Measurements from ENCODE around the gene KIAA1191. TPM values are rescaled to one million over a fixed set of nuclear protein-coding genes. Genes with fewer than 3 reads are reported as not detected.

The KIAA1191 gene
- polyA plus RNA-seq, 1 experiment = 98.3 TPM

DNA sequence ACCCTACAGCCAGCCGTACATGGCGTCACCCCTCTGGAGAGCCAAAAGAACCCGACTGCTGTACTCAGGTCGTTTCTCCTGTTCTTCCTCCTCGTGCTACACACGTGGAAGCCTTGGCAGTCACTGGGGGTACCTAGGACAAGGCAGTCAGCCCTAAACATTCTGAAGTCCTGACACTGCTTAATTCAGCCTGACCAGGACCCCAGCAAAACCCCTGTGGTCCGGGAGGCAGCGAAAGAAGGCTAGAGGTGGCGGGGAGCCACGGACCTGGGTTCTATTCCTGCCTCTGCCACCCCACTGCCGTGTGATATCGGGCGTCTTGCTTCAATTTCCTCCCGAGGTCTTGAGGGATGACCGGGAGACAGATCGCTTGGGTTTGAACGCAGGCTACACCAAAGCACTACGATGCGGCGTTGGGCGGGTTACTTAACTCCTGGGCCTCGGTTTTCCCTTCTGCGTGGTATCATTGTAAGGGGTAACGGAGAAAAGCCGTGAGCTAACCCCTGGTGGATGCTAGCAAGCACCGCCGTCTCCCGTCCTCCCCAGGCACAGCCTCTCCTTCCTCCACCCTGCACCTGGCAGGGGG, 3.3 kb upstream of the KIAA1191 start:
- no peak overlapping the region for H3K27ac ChIP-seq (ENCODE audit: low read depth, low read length)

DNA sequence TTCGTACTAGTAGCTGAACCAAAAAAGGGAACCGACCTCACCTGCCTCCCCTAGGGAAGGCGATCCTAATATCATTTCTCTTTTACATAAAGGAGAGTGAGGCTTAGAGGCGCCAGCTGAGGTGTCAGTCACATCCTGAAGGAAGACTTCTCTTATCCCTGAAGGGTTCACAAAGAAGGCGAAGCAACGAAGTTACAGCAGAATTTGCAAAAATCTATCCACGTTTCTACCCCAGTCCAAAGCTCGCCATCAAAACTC, 598 bp upstream of the KIAA1191 start:
- Histone ChIP-seq H3K4me3 (ENCODE audit: low read depth, low read length) (peak overlapping the region; percentile 95), H3K27me3 (ENCODE audit: control insufficient read depth, insufficient read depth, low read length) (no peaks in the 10 kb centered on the region), H3K9me3 (ENCODE audit: control insufficient read depth, insufficient read depth, low read length) (peaks cover 4% of the 10 kb centered on the region; the same call in 1 of the 2 replicates), H3K27ac (ENCODE audit: low read depth, low read length) (no peak overlapping the region)
- POLR2A ChIA-PET = no interaction called here
- CTCF ChIA-PET = interaction anchor here (0.6 to 2.8 kb wide), 5 partner anchors 86 to 1744 kb away, joined by 3 to 13 read pairs (median 4); partner anchors contain the start of gene FAF2
- TF ChIP-seq, protein P1, sequence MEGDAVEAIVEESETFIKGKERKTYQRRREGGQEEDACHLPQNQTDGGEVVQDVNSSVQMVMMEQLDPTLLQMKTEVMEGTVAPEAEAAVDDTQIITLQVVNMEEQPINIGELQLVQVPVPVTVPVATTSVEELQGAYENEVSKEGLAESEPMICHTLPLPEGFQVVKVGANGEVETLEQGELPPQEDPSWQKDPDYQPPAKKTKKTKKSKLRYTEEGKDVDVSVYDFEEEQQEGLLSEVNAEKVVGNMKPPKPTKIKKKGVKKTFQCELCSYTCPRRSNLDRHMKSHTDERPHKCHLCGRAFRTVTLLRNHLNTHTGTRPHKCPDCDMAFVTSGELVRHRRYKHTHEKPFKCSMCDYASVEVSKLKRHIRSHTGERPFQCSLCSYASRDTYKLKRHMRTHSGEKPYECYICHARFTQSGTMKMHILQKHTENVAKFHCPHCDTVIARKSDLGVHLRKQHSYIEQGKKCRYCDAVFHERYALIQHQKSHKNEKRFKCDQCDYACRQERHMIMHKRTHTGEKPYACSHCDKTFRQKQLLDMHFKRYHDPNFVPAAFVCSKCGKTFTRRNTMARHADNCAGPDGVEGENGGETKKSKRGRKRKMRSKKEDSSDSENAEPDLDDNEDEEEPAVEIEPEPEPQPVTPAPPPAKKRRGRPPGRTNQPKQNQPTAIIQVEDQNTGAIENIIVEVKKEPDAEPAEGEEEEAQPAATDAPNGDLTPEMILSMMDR (IDR thresholded peaks at IDR 0.05; ENCODE audit: low read depth, low read length) = no peak
- no peak for DNase-seq (ENCODE audit: low read depth, low spot score)

More for the DNA sequence above, 3.3 kb upstream of the KIAA1191 start:
- Histone ChIP-seq H3K27me3 (ENCODE audit: control insufficient read depth, insufficient read depth, low read length) (no peaks in the 10 kb centered on the region), H3K4me3 (ENCODE audit: low read depth, low read length) (peak overlapping the region; percentile 75), H3K9me3 (ENCODE audit: control insufficient read depth, insufficient read depth, low read length) (peaks cover 4% of the 10 kb centered on the region; the same call in 1 of the 2 replicates)
- DNase-seq (ENCODE audit: low read depth, low spot score) = no peak
- TF ChIP-seq, protein P1 (IDR thresholded peaks at IDR 0.05; ENCODE audit: low read depth, low read length) = no peak
- CTCF ChIA-PET = no interaction called here
- POLR2A ChIA-PET = no interaction called here

DNA sequence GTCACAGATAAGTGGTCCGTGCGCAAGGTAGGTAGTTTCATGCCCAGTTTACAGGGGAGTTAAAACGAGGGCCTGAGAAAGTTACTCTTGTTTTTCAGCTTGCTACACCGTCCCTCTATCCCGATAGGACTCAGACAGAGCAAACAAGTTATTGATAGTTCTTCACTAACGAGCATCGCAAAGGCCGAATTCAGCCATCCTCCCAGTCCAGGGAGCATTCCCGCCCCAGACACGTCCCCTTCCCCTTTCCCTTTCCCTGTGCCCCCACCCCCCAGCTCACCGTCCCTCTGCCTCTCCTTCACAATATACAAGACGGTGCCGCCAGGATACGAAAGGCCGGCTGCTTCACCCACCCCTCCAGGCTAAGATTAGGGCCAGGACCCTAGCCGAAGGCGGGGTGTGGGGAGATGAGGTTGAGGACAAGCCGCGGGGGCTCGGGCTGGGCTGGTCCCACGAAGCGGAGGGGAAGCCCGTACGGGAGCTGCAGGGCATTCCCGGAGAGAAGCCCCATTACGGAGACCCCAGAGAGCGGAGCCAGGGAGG, 599 bp downstream of the KIAA1191 start:
- DNase-seq (ENCODE audit: low read depth, low spot score) = no peak
- ChIA-PET CTCF (interaction anchor here (0.9 to 2.8 kb wide), 5 partner anchors 87 to 631 kb away, joined by 3 to 13 read pairs (median 4); partner anchors contain the start of gene FAF2), POLR2A (interaction anchor here (0.7 to 0.8 kb wide), 2 partner anchors 176 to 209 kb away, joined by 3 read pairs; no protein-coding TSS in a partner anchor)
- peak overlapping the region; percentile 95 for H3K4me3 ChIP-seq (ENCODE audit: low read depth, low read length)
- H3K9me3 ChIP-seq (ENCODE audit: control insufficient read depth, insufficient read depth, low read length) = peaks cover 4% of the 10 kb centered on the region; the same call in 1 of the 2 replicates
- TF ChIP-seq, protein P1 (IDR thresholded peaks at IDR 0.05; ENCODE audit: low read depth, low read length) = no peak
- H3K27ac ChIP-seq (ENCODE audit: low read depth, low read length) = peak overlapping the region; percentile 39
- no peaks in the 10 kb centered on the region for H3K27me3 ChIP-seq (ENCODE audit: control insufficient read depth, insufficient read depth, low read length)

DNA sequence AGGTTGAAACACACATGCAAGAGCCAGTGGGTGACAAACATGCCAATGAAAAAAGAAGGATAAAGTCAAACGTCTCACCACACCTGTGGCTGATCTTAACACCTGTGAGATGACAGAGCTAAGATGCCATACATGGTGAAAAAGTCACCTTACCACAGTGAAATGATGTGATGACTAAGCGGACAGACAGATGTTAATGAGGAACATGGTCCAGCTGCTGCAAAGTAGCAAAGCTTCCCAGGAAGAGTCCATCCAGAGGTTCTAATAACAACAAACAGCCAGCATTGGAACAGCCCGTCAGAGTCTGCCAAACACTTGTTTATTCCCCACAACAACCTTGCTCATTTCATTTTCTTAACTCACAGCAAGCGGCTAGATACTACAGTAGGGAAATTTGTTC, 1.9 kb downstream of the KIAA1191 start:
- no peak for DNase-seq (ENCODE audit: low read depth, low spot score)
- Histone ChIP-seq H3K27me3 (ENCODE audit: control insufficient read depth, insufficient read depth, low read length) (no peaks in the 10 kb centered on the region), H3K4me3 (ENCODE audit: low read depth, low read length) (peak overlapping the region; percentile 27), H3K9me3 (ENCODE audit: control insufficient read depth, insufficient read depth, low read length) (peaks cover 4% of the 10 kb centered on the region; the same call in 1 of the 2 replicates), H3K27ac (ENCODE audit: low read depth, low read length) (no peak overlapping the region)
- POLR2A ChIA-PET = interaction anchor here (0.7 kb wide), 1 partner anchor 169 kb away, joined by 3 read pairs; no protein-coding TSS in a partner anchor
- CTCF ChIA-PET = interaction anchor here (0.6 to 2.8 kb wide), 6 partner anchors 27 to 1924 kb away, joined by 3 to 10 read pairs (median 4); partner anchors contain the start of gene FAF2
- TF ChIP-seq, protein P1 (IDR thresholded peaks at IDR 0.05; ENCODE audit: low read depth, low read length) = no peak

DNA sequence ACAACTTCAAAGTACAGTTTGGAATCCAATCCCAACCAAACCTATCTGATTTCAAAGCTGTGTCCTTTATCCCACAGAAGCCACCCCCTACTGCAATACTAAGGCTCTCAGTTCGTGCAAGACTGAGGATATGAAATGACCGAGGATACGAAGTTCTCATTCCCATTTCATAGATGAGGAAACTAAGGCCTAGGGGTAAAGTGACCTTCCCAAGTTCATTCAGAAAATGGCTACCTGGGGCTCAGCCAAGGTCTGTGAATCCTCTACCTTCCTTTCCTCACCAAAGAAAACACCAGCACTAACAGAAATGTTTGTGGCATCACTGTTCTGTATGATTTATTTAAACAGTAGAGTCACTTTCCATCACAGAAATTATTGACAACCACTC, 5.4 kb downstream of the KIAA1191 start:
- no peak for DNase-seq (ENCODE audit: low read depth, low spot score)
- Histone ChIP-seq H3K9me3 (ENCODE audit: control insufficient read depth, insufficient read depth, low read length) (peaks cover 2% of the 10 kb centered on the region; the same call in 1 of the 2 replicates), H3K27ac (ENCODE audit: low read depth, low read length) (no peak overlapping the region), H3K4me3 (ENCODE audit: low read depth, low read length) (no peak overlapping the region), H3K27me3 (ENCODE audit: control insufficient read depth, insufficient read depth, low read length) (no peaks in the 10 kb centered on the region)
- TF ChIP-seq, protein P1 (IDR thresholded peaks at IDR 0.05; ENCODE audit: low read depth, low read length) = no peak
- ChIA-PET POLR2A (no interaction called here), CTCF (interaction anchor here (1.3 to 1.5 kb wide), 2 partner anchors 92 to 626 kb away, joined by 5 to 8 read pairs; partner anchors contain the start of gene FAF2)
